ENCODE data around the gene FADS1. TPM values are rescaled to one million over a fixed set of nuclear protein-coding genes. Genes with fewer than 3 reads are reported as not detected.
A peak's percentile ranks its signal among the peaks of the same experiment; 100 is the strongest.

FADS1 gene
- total and polyA plus RNA-seq, 2 of the 13 experiments (the other 11 are each of a cell fraction or from before 2014, with no cell fraction given) = 91.8 to 108 TPM

DNA sequence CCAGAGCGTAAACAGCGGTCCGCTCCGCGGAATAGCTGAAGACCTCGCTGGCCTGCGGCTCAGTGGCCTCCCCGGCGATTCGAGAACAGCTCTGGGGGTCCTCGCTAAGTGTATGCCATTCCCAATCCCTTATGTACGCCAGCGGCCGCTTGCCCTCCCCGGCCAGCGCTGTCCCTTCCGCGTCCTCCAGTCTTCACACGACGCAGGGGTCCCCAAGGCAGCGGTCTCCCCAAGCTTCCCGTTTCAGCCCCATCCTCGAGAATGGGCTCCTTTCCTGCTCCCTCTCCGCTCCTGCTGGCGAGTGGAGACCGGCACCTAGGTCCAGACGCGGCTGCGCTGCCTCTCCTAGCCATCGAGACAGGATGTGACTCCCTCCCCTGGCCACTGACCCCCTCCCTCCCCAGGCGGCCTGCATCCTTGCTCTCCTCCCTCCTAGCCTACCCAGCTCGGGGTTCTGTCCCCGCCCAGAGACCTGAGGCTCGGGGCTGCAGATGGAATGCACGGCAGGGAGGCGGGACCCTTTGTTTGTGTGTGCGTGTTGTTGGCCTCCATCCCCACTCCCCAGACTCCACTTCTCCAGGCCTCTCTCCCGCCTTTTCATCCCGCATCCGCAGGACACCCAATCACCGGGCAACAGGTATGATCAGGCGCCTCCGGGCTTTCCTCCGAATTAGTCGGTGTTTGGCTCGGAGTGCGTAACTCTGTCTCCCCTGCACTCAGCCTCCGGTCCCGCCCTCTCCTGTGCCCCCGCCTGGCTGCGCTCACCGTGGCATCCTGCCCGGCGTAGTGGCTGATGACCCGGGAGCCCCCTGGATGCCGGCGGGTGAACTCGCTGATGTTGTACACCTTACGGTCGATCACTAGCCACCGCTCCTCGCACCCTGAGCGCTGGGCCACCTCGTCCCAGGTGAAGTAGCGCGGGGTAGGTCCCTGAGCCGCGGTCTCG lies 740 bp downstream of the FADS1 start (continued):
- TF ChIP-seq, protein P1, sequence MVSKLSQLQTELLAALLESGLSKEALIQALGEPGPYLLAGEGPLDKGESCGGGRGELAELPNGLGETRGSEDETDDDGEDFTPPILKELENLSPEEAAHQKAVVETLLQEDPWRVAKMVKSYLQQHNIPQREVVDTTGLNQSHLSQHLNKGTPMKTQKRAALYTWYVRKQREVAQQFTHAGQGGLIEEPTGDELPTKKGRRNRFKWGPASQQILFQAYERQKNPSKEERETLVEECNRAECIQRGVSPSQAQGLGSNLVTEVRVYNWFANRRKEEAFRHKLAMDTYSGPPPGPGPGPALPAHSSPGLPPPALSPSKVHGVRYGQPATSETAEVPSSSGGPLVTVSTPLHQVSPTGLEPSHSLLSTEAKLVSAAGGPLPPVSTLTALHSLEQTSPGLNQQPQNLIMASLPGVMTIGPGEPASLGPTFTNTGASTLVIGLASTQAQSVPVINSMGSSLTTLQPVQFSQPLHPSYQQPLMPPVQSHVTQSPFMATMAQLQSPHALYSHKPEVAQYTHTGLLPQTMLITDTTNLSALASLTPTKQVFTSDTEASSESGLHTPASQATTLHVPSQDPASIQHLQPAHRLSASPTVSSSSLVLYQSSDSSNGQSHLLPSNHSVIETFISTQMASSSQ (IDR thresholded peaks at IDR 0.05; ENCODE audit: low read depth) = no peak
- TF ChIP-seq, protein P1 (CRISPR knock-in tag; IDR thresholded peaks at IDR 0.05; ENCODE audit: borderline replicate concordance) = no peak; the same call in 1 of the 2 replicates
- no peak for TF ChIP-seq ZNF644 (CRISPR knock-in tag; IDR thresholded peaks at IDR 0.05; ENCODE audit: low read depth)
- TF ChIP-seq BRD4 (CRISPR knock-in tag; IDR thresholded peaks at IDR 0.05) = peak; percentile 49; the same call in 1 of the 2 replicates
- TF ChIP-seq, protein P2, sequence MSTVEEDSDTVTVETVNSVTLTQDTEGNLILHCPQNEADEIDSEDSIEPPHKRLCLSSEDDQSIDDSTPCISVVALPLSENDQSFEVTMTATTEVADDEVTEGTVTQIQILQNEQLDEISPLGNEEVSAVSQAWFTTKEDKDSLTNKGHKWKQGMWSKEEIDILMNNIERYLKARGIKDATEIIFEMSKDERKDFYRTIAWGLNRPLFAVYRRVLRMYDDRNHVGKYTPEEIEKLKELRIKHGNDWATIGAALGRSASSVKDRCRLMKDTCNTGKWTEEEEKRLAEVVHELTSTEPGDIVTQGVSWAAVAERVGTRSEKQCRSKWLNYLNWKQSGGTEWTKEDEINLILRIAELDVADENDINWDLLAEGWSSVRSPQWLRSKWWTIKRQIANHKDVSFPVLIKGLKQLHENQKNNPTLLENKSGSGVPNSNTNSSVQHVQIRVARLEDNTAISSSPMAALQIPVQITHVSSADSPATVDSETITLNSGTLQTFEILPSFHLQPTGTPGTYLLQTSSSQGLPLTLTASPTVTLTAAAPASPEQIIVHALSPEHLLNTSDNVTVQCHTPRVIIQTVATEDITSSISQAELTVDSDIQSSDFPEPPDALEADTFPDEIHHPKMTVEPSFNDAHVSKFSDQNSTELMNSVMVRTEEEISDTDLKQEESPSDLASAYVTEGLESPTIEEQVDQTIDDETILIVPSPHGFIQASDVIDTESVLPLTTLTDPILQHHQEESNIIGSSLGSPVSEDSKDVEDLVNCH (CRISPR knock-in tag; IDR thresholded peaks at IDR 0.05) = no peak
- no peak for TF ChIP-seq HNRNPUL1 (IDR thresholded peaks at IDR 0.05; ENCODE audit: low read depth, low read length)
- TF ChIP-seq TBL1XR1 (IDR thresholded peaks at IDR 0.05; ENCODE audit: borderline replicate concordance, low read length, partially characterized antibody) = no peak
- no peak for TF ChIP-seq FOXK1 (CRISPR knock-in tag; IDR thresholded peaks at IDR 0.05; ENCODE audit: borderline replicate concordance, low read depth)
- TF ChIP-seq ZNF3 (CRISPR knock-in tag; IDR thresholded peaks at IDR 0.05) = no peak
- TF ChIP-seq ZSCAN21 (CRISPR knock-in tag; IDR thresholded peaks at IDR 0.05; ENCODE audit: borderline replicate concordance) = no peak; the same call in 1 of the 2 replicates
- TF ChIP-seq TRIM24 (CRISPR knock-in tag; IDR thresholded peaks at IDR 0.05) = no peak
- no peak for TF ChIP-seq SUZ12 (IDR thresholded peaks at IDR 0.05; ENCODE audit: low read depth, low read length)
- TF ChIP-seq GTF3A (CRISPR knock-in tag; conservative IDR thresholded peaks at IDR 0.05) = 0 out of 2 replicates have a peak, but pooled peaks have one; percentile 79
- 0 out of 2 replicates have a peak, but pooled peaks have one; percentile 13 for TF ChIP-seq GPN1 (CRISPR knock-in tag; IDR thresholded peaks at IDR 0.05; ENCODE audit: borderline replicate concordance)
- TF ChIP-seq, protein P3, sequence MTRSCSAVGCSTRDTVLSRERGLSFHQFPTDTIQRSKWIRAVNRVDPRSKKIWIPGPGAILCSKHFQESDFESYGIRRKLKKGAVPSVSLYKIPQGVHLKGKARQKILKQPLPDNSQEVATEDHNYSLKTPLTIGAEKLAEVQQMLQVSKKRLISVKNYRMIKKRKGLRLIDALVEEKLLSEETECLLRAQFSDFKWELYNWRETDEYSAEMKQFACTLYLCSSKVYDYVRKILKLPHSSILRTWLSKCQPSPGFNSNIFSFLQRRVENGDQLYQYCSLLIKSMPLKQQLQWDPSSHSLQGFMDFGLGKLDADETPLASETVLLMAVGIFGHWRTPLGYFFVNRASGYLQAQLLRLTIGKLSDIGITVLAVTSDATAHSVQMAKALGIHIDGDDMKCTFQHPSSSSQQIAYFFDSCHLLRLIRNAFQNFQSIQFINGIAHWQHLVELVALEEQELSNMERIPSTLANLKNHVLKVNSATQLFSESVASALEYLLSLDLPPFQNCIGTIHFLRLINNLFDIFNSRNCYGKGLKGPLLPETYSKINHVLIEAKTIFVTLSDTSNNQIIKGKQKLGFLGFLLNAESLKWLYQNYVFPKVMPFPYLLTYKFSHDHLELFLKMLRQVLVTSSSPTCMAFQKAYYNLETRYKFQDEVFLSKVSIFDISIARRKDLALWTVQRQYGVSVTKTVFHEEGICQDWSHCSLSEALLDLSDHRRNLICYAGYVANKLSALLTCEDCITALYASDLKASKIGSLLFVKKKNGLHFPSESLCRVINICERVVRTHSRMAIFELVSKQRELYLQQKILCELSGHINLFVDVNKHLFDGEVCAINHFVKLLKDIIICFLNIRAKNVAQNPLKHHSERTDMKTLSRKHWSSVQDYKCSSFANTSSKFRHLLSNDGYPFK (CRISPR knock-in tag; IDR thresholded peaks at IDR 0.05; ENCODE audit: borderline replicate concordance) = peak; percentile 56; the same call in 1 of the 2 replicates
- no peak for TF ChIP-seq SRY (CRISPR knock-in tag; IDR thresholded peaks at IDR 0.05)

Measured in HepG2 (cell line).